ENCODE results near the gene GLI1. TPM values are rescaled to one million over a fixed set of nuclear protein-coding genes. Genes with fewer than 3 reads are reported as not detected.

Gene GLI1
- total and polyA plus RNA-seq, 2 of the 13 experiments (the other 11 are each of a cell fraction or from before 2014, with no cell fraction given): 0.09 to 0.20 TPM

- no peak for TF ChIP-seq ZFP62 (CRISPR knock-in tag; IDR thresholded peaks at IDR 0.05)
- no peak for TF ChIP-seq ZNF839 (CRISPR knock-in tag; IDR thresholded peaks at IDR 0.05; ENCODE audit: borderline replicate concordance)
- TF ChIP-seq ZNF329 (CRISPR knock-in tag; IDR thresholded peaks at IDR 0.05; ENCODE audit: low read depth): no peak
- no peak for TF ChIP-seq ZNF20 (CRISPR knock-in tag; IDR thresholded peaks at IDR 0.05)
- no peak for TF ChIP-seq ZBTB2 (CRISPR knock-in tag; IDR thresholded peaks at IDR 0.05; ENCODE audit: low read depth)
- no peak for TF ChIP-seq PAF1 (CRISPR knock-in tag; IDR thresholded peaks at IDR 0.05)
- TF ChIP-seq IKZF4 (CRISPR knock-in tag; IDR thresholded peaks at IDR 0.05; ENCODE audit: borderline replicate concordance, low read depth, not compliant biosample characterization): peak; percentile 27
- no peak for TF ChIP-seq ZNF318 (CRISPR knock-in tag; IDR thresholded peaks at IDR 0.05)
- no peak for TF ChIP-seq ZNF513 (CRISPR knock-in tag; conservative IDR thresholded peaks at IDR 0.05)
- no peak for TF ChIP-seq BCL3 (CRISPR knock-in tag; IDR thresholded peaks at IDR 0.05)
- TF ChIP-seq PBX2 (CRISPR knock-in tag; IDR thresholded peaks at IDR 0.05): no peak
- TF ChIP-seq BRF2 (CRISPR knock-in tag; IDR thresholded peaks at IDR 0.05): no peak
- TF ChIP-seq ZNF292 (CRISPR knock-in tag; IDR thresholded peaks at IDR 0.05; ENCODE audit: borderline replicate concordance, low read depth): 0 out of 2 replicates have a peak, but pooled peaks have one; percentile 19
Measured at GRCh38 chr12:57434517-57435223, 24.9 kb upstream of the GLI1 start, which contains the start of gene INHBC (continued).

Data from HepG2 (cell line).